ENCODE data around the gene FYN. TPM values are rescaled to one million over a fixed set of nuclear protein-coding genes. Genes with fewer than 3 reads are reported as not detected.

The FYN gene
- total RNA-seq, 1 experiment from 2014 or later = 18.5 TPM

DNA sequence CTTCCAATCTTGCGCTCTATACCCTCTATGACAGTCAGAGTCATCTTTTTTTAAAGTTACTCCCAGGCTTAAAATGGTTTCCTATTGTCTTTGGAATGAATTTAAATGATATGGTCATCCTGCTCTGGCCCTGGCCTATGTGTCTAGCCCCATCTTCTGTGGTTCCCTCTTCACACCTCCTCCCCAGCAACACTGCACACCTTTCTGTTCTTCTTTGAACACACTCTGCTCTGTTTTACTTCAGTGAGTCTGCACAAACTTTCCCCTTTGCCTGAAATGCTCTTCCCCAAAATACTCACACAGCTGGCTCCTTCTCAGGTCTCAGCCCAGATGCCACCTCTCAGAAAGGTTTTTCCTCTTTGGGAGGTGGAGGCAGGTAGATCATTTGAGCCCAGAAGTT, 132.7 kb downstream of the FYN start:
- ATAC-seq (no peak), DNase-seq (ENCODE audit: low read depth, low spot score) (no peak)
- BruUV-seq (replicated peaks) = no TSS peak
- no peaks in the 10 kb centered on the region for H3K27me3 ChIP-seq (ENCODE audit: insufficient read depth, low read length)
- no peaks in the 10 kb centered on the region for H3K36me3 ChIP-seq (ENCODE audit: control insufficient read depth in 1 of 2, insufficient read depth in 2 of 2, low read length in 2 of 2)
- H3K9ac ChIP-seq (ENCODE audit: low read length) = no peak overlapping the region
- H3K79me2 ChIP-seq (ENCODE audit: insufficient read depth, low read length) = no peaks in the 10 kb centered on the region
- H3K4me1 ChIP-seq (ENCODE audit: control insufficient read depth in 1 of 2, insufficient read depth in 2 of 2, low read length in 2 of 2) = no peaks in the 10 kb centered on the region
- H2AFZ ChIP-seq (ENCODE audit: low read depth, low read length, poor library complexity, severe bottlenecking) = no peak overlapping the region
- no peaks in the 10 kb centered on the region for H3K9me3 ChIP-seq (ENCODE audit: control insufficient read depth in 1 of 2, insufficient read depth in 1 of 2, low read depth in 1 of 2, low read length in 2 of 2)
- ChIA-PET POLR2A (no interaction called here), RAD21 (ENCODE audit: low non-redundant PET in 1 of 2, low total read pairs in 2 of 2, uncharacterized antibody in 2 of 2, unreplicated experiment in 2 of 2) (no interaction called here), CTCF (no interaction called here)
- TF ChIP-seq FOSL1 (IDR thresholded peaks at IDR 0.05; ENCODE audit: low read depth) (no peak), YY1 (IDR thresholded peaks at IDR 0.05; ENCODE audit: extremely low read depth, insufficient replicate concordance, low read depth, low read length) (no peak), CBX3 (IDR thresholded peaks at IDR 0.05; ENCODE audit: low read depth) (no peak), POLR2A (IDR thresholded peaks at IDR 0.05; ENCODE audit: borderline replicate concordance, extremely low read depth, insufficient read depth, insufficient read length) (no peak)
- TF ChIP-seq, protein P1, sequence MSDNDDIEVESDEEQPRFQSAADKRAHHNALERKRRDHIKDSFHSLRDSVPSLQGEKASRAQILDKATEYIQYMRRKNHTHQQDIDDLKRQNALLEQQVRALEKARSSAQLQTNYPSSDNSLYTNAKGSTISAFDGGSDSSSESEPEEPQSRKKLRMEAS (IDR thresholded peaks at IDR 0.05) = no peak
- TF ChIP-seq, protein P2, sequence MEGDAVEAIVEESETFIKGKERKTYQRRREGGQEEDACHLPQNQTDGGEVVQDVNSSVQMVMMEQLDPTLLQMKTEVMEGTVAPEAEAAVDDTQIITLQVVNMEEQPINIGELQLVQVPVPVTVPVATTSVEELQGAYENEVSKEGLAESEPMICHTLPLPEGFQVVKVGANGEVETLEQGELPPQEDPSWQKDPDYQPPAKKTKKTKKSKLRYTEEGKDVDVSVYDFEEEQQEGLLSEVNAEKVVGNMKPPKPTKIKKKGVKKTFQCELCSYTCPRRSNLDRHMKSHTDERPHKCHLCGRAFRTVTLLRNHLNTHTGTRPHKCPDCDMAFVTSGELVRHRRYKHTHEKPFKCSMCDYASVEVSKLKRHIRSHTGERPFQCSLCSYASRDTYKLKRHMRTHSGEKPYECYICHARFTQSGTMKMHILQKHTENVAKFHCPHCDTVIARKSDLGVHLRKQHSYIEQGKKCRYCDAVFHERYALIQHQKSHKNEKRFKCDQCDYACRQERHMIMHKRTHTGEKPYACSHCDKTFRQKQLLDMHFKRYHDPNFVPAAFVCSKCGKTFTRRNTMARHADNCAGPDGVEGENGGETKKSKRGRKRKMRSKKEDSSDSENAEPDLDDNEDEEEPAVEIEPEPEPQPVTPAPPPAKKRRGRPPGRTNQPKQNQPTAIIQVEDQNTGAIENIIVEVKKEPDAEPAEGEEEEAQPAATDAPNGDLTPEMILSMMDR (IDR thresholded peaks at IDR 0.05 in 2 of 3, conservative IDR thresholded peaks at IDR 0.05 in 1 of 3; ENCODE audit: borderline replicate concordance in 1 of 3, insufficient read depth in 1 of 3, low read depth in 2 of 3, low read length in 2 of 3) = no peak
- TF ChIP-seq, protein P3, sequence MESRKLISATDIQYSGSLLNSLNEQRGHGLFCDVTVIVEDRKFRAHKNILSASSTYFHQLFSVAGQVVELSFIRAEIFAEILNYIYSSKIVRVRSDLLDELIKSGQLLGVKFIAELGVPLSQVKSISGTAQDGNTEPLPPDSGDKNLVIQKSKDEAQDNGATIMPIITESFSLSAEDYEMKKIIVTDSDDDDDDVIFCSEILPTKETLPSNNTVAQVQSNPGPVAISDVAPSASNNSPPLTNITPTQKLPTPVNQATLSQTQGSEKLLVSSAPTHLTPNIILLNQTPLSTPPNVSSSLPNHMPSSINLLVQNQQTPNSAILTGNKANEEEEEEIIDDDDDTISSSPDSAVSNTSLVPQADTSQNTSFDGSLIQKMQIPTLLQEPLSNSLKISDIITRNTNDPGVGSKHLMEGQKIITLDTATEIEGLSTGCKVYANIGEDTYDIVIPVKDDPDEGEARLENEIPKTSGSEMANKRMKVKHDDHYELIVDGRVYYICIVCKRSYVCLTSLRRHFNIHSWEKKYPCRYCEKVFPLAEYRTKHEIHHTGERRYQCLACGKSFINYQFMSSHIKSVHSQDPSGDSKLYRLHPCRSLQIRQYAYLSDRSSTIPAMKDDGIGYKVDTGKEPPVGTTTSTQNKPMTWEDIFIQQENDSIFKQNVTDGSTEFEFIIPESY (IDR thresholded peaks at IDR 0.05; ENCODE audit: extremely low read depth, insufficient replicate concordance, low read length) = no peak
- intact Hi-C loops (cut with micrococcal nuclease) = no loop called here
- H3K9me2 ChIP-seq (ENCODE audit: insufficient read depth) = no peaks in the 10 kb centered on the region
- no peaks in the 10 kb centered on the region for H4K20me1 ChIP-seq (ENCODE audit: insufficient read depth)
- no peak overlapping the region for H3K4me3 ChIP-seq (replicated peaks in 1 of 2; ENCODE audit: low read depth in 1 of 2, low read length in 2 of 2)
- no peak overlapping the region for H3K4me2 ChIP-seq (ENCODE audit: low read length)
- H3K27ac ChIP-seq (ENCODE audit: low read depth, low read length) = no peak overlapping the region
